KMS-11 (cell line): Measurements from ENCODE around the gene ATP8B3.
"Not testable (repeated sequence)": the region's sequence is repeated elsewhere in the genome, so short reads cannot be mapped to it uniquely, and the experiment has no call there.

Source experiments
- H2AFZ ChIP-seq: fragments of 200-600 bp; sonication (generic); 2 replicates; pipeline ENCODE4 v1.6.1; 2016; ENCODE audit warnings: antibody characterized with exemption, mixed run types, low read depth
- H3K27ac ChIP-seq: fragments of 200-600 bp; sonication (generic); 2 replicates; pipeline ENCODE4 v1.6.1; 2016; ENCODE audit warnings: mild to moderate bottlenecking, mixed run types
- H3K27me3 ChIP-seq: fragments of 200-600 bp; sonication (generic); 2 replicates; pipeline ENCODE4 v1.6.1; 2017; ENCODE audit warnings: mild to moderate bottlenecking, low read depth, mixed run types, moderate library complexity; ENCODE audit not compliant: insufficient read depth
- H3K36me3 ChIP-seq: fragments of 200-600 bp; sonication (generic); 2 replicates; pipeline ENCODE4 v1.6.1; 2017; ENCODE audit warnings: mild to moderate bottlenecking, mixed run types; ENCODE audit not compliant: insufficient read depth
- H3K4me1 ChIP-seq: fragments of 200-600 bp; sonication (generic); 2 replicates; pipeline ENCODE4 v1.6.1; 2016; ENCODE audit warnings: mild to moderate bottlenecking, low read depth, mixed run types; ENCODE audit not compliant: poor library complexity, severe bottlenecking
- H3K4me2 ChIP-seq: fragments of 200-600 bp; sonication (generic); 2 replicates; pipeline ENCODE4 v1.7.0; 2016; ENCODE audit warnings: mild to moderate bottlenecking, mixed run types
- H3K4me3 ChIP-seq: fragments of 200-600 bp; sonication (generic); IDR thresholded peaks from 2 replicates; pipeline ENCODE4 v1.6.1; 2017; ENCODE audit warnings: low read depth, low read length, mixed read lengths; ENCODE audit not compliant: insufficient read depth
- H3K79me2 ChIP-seq: fragments of 200-600 bp; sonication (generic); 2 replicates; pipeline ENCODE4 v1.6.1; 2016; ENCODE audit warnings: low read depth, mixed run types; ENCODE audit not compliant: insufficient read depth
- H3K9ac ChIP-seq: fragments of 200-600 bp; sonication (generic); 2 replicates; pipeline ENCODE4 v1.6.1; 2016; ENCODE audit warnings: mild to moderate bottlenecking, mixed run types
- H4K20me1 ChIP-seq: fragments of 200-600 bp; sonication (generic); 2 replicates; pipeline ENCODE4 v1.6.1; 2016; ENCODE audit warnings: mild to moderate bottlenecking, mixed run types; ENCODE audit not compliant: insufficient read depth
- TF ChIP-seq, protein P1 (sequence below): fragments of 200-600 bp; sonication (generic); conservative IDR thresholded peaks from 2 replicates; pipeline ENCODE4 v1.6.1; 2017; ENCODE audit warnings: low read depth, mild to moderate bottlenecking, antibody characterized with exemption, low read length, moderate library complexity, mixed read lengths

ATP8B3 gene

DNA sequence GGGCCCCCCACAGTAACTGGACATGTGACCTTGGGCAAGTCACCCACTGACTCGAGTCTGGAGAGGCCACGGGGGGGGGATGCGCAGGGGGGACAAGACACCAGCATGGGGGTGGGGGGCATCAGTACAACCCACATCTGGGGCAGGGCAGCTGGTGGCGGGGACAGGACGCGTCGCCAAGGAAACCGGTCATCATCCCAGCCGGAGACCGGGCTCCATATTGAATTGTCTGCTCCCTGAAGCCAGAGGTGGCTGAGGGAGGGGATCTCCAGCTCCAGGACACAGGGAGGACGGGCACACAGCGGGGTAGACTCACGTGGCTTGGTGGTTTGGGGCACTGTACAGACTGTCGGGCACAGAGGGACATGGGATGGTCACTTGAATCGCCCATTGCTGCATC lies 47.3 kb downstream of the ATP8B3 start:
- H3K36me3 ChIP-seq, result no peaks in the 10 kb centered on the region
- no peak overlapping the region for H3K9ac ChIP-seq
- no peak overlapping the region for H2AFZ ChIP-seq
- no peaks in the 10 kb centered on the region for H3K79me2 ChIP-seq
- no peaks in the 10 kb centered on the region for H3K4me1 ChIP-seq
- H4K20me1 ChIP-seq, result no peaks in the 10 kb centered on the region
- peaks cover 91% of the 10 kb centered on the region for H3K27me3 ChIP-seq
- no peak overlapping the region for H3K4me2 ChIP-seq
- H3K4me3 ChIP-seq, result no peak overlapping the region
- H3K27ac ChIP-seq, result no peak overlapping the region
- TF ChIP-seq, protein P1, sequence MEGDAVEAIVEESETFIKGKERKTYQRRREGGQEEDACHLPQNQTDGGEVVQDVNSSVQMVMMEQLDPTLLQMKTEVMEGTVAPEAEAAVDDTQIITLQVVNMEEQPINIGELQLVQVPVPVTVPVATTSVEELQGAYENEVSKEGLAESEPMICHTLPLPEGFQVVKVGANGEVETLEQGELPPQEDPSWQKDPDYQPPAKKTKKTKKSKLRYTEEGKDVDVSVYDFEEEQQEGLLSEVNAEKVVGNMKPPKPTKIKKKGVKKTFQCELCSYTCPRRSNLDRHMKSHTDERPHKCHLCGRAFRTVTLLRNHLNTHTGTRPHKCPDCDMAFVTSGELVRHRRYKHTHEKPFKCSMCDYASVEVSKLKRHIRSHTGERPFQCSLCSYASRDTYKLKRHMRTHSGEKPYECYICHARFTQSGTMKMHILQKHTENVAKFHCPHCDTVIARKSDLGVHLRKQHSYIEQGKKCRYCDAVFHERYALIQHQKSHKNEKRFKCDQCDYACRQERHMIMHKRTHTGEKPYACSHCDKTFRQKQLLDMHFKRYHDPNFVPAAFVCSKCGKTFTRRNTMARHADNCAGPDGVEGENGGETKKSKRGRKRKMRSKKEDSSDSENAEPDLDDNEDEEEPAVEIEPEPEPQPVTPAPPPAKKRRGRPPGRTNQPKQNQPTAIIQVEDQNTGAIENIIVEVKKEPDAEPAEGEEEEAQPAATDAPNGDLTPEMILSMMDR, result no peak

DNA sequence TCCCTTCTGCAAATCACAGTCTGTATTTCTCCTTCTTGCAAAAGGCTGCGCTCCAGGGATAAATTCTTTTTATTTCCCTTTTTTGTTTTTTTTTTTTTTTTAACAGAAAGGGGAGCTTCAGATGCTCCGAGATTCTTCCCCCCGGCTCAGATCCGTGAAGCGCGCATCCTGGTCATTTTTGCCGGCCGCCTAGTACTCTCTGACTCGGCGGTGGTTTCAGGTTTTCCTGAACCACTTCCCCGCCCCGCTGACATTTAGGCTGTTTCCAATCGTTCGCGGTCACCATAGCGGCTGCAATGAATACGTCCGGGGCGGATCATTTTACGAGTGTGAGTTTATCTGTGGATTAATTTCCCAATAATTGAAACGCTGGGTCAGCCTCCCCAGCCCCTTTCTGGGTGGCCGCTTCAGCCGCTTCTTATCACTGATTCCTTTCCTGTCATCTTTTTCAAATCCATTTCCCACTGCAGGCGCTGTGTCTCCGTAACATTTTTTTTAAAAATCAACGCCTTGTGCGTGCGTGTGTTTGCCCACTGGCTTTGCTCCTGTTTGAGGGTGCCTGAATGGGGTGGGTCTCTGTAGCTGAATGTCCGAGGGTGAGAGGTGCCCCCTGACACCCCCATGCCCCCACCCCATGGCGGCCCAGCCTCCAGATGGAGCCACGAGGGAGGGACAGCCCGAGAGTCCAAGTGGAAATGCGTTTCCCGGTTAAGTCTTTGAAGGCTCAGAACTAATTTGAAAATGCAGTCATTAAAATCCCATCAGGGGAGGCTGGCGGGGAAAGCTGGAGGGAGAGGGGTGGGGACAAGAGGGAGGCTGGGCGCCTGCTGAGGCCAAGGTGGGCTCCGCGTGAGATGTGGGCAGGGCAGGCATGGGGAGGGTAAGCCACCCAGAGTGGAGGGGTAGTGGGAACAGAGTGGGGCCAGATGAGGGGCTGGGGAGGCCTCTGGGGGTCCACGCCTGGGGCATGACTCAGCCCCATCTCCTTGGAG lies 48.1 kb downstream of the ATP8B3 start:
- H3K4me1 ChIP-seq, result no peaks in the 10 kb centered on the region
- no peak overlapping the region for H3K4me3 ChIP-seq
- no peak overlapping the region for H2AFZ ChIP-seq
- H3K4me2 ChIP-seq, result no peak overlapping the region
- H3K27me3 ChIP-seq, result peaks cover 92% of the 10 kb centered on the region
- TF ChIP-seq, protein P1, result no peak
- no peak overlapping the region for H3K9ac ChIP-seq
- no peak overlapping the region for H3K27ac ChIP-seq
- no peaks in the 10 kb centered on the region for H3K79me2 ChIP-seq
- H3K36me3 ChIP-seq, result no peaks in the 10 kb centered on the region
- no peaks in the 10 kb centered on the region for H4K20me1 ChIP-seq

DNA sequence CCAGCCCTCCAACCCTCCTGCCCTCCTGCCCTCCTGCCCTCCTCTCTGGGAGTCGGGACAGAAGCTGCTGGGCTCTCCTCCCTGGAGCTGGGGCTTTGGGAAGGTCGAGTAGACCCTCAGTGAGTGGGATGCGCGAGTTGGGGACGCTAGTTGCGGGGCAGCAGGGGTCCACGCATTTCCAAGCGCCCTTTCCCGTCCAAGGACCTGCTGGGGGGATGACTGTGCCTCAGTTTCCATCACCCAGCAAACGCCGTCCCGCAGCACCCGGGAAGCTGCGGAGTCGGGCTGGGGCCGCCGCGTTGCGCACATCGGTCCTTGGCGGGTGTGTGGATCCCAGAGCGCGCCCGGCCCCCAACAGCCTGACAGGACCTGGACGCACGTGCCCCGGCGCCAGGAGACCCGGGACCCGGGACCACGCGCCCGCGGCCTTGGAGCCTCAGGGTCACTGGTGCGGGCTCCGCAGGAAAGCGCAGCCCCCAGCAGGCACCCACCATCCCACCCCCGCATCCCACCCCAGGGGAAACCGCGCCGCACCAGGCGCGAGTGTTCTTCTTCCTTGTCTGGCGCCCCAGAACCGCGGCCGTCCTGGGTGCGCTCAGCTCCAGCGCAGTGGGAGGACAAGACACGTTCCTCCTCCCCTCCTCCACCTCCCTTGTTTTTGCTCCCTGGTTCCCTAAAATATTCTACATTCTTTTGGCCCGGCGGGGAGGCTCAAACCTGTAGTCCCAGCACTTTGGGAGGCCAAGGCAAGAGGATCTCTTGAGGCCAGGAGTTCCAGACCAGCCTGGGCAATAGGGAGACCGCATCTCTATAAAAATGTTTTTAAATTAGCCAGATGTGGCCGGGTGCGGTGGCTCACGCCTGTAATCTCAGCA lies 49.6 kb downstream of the ATP8B3 start:
- no peaks in the 10 kb centered on the region for H4K20me1 ChIP-seq
- H3K4me1 ChIP-seq, result no peaks in the 10 kb centered on the region
- TF ChIP-seq, protein P1, result no peak
- H3K4me3 ChIP-seq, result no peak overlapping the region
- no peak overlapping the region for H3K4me2 ChIP-seq
- no peak overlapping the region for H3K27ac ChIP-seq
- no peaks in the 10 kb centered on the region for H3K36me3 ChIP-seq
- H3K27me3 ChIP-seq, result peaks cover 88% of the 10 kb centered on the region
- no peak overlapping the region for H2AFZ ChIP-seq
- no peaks in the 10 kb centered on the region for H3K79me2 ChIP-seq
- H3K9ac ChIP-seq, result no peak overlapping the region

DNA sequence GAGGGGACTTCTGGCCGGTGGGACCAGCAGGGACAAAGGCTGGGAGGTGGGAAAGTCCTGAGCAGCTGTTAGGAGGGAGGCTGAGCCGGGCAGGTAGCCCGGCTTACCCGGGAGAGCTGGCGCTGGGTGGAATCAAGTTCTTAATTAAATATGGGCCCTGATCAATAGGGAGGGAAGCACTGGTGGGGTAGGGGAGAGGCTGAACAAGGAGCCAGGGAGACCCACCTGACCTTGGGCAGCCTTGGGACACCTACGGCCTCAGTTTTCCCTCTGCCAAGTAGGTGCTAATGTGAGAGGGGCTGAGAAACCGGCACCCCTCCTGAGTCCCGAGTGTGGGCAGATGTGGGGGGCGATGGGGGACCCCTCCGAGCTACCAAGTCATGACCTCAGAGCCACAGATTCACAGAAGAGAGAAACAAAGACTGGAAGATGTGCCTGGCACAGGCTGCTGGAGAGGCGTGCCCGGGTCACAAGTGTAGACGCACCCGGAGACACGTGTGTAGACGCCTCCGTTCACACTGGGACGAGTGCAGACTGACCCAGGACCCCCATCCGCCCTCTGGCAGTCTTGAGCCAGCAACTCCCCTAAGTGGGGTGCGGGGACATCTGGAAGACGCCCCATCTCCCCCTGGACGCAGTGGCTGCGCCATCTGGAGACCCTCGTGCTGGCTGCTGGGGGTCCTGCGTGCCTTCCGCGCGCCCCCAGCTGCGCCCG lies 50.4 kb downstream of the ATP8B3 start:
- H3K4me1 ChIP-seq, result no peaks in the 10 kb centered on the region

DNA sequence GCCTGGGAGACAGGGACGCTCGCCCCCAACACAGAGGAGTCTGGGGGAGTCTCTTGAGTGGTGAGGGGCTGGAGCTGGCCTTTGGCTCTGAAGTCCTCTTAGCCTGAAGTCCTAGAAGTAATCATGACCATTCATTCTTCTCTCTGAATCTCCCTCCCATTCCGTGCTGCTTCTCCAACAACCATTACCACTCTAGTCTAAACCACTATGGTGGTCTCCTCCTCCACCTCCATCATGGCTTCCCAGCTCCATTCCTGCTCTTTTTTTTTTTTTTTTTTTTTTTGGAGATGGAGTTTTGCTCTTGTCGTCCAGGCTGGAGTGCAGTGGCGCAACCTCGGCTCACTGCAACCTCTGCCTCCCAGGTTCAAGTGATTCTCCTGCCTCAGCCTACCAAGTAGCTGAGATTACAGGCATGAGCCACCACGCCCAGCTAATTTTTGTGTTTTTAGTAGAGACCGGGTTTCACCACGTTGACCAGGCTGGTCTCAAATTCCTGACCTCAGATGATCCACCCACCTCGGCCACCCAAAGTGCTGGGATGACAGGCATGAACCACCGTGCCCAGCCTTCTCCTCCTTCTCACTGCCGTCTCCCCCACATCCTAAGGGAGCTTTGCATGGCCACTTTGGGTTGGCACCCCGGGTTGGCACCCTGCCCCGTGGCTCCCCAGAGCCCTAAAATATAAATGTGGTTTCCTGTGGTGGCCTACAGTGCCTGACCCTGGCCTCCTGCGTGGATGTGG lies 51.1 kb downstream of the ATP8B3 start:
- not testable (repeated sequence) for H3K4me2 ChIP-seq, H3K36me3 ChIP-seq, H3K9ac ChIP-seq, H2AFZ ChIP-seq, H4K20me1 ChIP-seq, H3K27ac ChIP-seq, H3K79me2 ChIP-seq, H3K4me1 ChIP-seq, H3K4me3 ChIP-seq
- H3K27me3 ChIP-seq, result peaks cover 88% of the 10 kb centered on the region

More for the DNA sequence above, 50.4 kb downstream of the ATP8B3 start:
- no peak overlapping the region for H2AFZ ChIP-seq
- H3K4me3 ChIP-seq, result no peak overlapping the region
- peaks cover 90% of the 10 kb centered on the region for H3K27me3 ChIP-seq
- H3K27ac ChIP-seq, result no peak overlapping the region
- TF ChIP-seq, protein P1, result no peak
- H3K9ac ChIP-seq, result no peak overlapping the region
- no peaks in the 10 kb centered on the region for H3K36me3 ChIP-seq
- no peaks in the 10 kb centered on the region for H4K20me1 ChIP-seq
- no peaks in the 10 kb centered on the region for H3K79me2 ChIP-seq
- no peak overlapping the region for H3K4me2 ChIP-seq
